Measurements from ENCODE around the gene C2CD4D. TPM values are rescaled to one million over a fixed set of nuclear protein-coding genes. Genes with fewer than 3 reads are reported as not detected.
"Not testable (repeated sequence)": the region's sequence is repeated elsewhere in the genome, so short reads cannot be mapped to it uniquely, and the experiment has no call there.

C2CD4D gene
- total RNA-seq, 4 donors from 2014 or later = 2.2 to 3.9 TPM; not detected in 2

DNA sequence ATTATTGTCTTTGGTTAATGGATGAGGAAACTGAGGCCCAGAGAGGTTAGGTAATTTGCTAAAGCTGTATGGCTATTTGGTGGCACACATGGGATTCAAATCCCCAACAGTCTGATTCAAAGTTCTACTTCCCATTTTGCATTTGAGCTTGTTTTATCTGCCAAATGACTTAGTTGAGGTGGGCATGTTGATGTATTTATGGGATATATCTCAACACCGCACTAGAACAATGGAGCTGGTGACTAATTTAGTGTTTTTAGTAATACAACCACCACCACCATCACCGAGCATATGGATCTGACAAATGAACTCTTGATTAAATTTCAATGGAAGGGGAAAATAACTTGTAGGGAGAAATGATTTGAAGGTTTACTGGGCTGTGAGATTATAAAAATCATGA is 42.8 kb upstream of the C2CD4D start:
- 94 to 95% methylated on average over 2 of the region's 2 CpGs for whole genome bisulfite sequencing, 2 donors
- Histone ChIP-seq H3K27me3 (no peaks in the 10 kb centered on the region), H3K27ac (no peak overlapping the region), H3K36me3 (peaks cover 0 to 37% (median 0%) of the 10 kb centered on the region in 3 donors), H3K4me1 (no peaks in the 10 kb centered on the region), H3K4me3 (no peak overlapping the region), H3K9me3 (no peaks in the 10 kb centered on the region)
- TF ChIP-seq POLR2A (IDR thresholded peaks at IDR 0.05) = no peak
- no peak for TF ChIP-seq EP300 (IDR thresholded peaks at IDR 0.05)
- TF ChIP-seq CTCF (IDR thresholded peaks at IDR 0.05) = no peak
- no peak for DNase-seq (ENCODE audit: low spot score in 2 of 2)

- 39 to 43% methylated on average over 2 of the region's 2 CpGs for WGBS, 2 donors
- no peak overlapping the region for H3K4me3 ChIP-seq
- H3K27ac ChIP-seq = no peak overlapping the region
- H3K36me3 ChIP-seq = peaks cover 0 to 33% (median 0%) of the 10 kb centered on the region in 3 donors
- TF ChIP-seq EP300 (IDR thresholded peaks at IDR 0.05) = no peak
- no peak for TF ChIP-seq POLR2A (IDR thresholded peaks at IDR 0.05)
- no peak for TF ChIP-seq CTCF (IDR thresholded peaks at IDR 0.05)
- no peaks in the 10 kb centered on the region for H3K27me3 ChIP-seq
- no peaks in the 10 kb centered on the region for H3K4me1 ChIP-seq
- no peaks in the 10 kb centered on the region for H3K9me3 ChIP-seq
- no peak for DNase-seq (ENCODE audit: low spot score in 2 of 2)
Measured at GRCh38 chr1:151881479-151881878, 41.9 kb upstream of the C2CD4D start.

GRCh38 chr1:151875419-151876097 is 35.9 kb upstream of the C2CD4D start:
- H3K4me1 ChIP-seq = no peaks in the 10 kb centered on the region
- TF ChIP-seq EP300 (IDR thresholded peaks at IDR 0.05) = no peak
- TF ChIP-seq POLR2A (IDR thresholded peaks at IDR 0.05) = no peak
- no peak for TF ChIP-seq CTCF (IDR thresholded peaks at IDR 0.05)
- H3K27ac ChIP-seq = no peak overlapping the region
- no peak overlapping the region for H3K4me3 ChIP-seq
- no peaks in the 10 kb centered on the region for H3K9me3 ChIP-seq
- H3K27me3 ChIP-seq = no peaks in the 10 kb centered on the region
- no peak for DNase-seq (ENCODE audit: low spot score in 2 of 2)
- WGBS, 2 donors = 89 to 93% methylated on average over 1 of the region's 1 CpG
- peaks cover 0 to 42% (median 0%) of the 10 kb centered on the region in 3 donors for H3K36me3 ChIP-seq

GRCh38 chr1:151872776-151873175 is 33.2 kb upstream of the C2CD4D start:
- H3K27ac ChIP-seq; H3K9me3 ChIP-seq; H3K27me3 ChIP-seq; H3K4me1 ChIP-seq; DNase-seq (ENCODE audit: low spot score in 2 of 2); H3K4me3 ChIP-seq: not testable (repeated sequence)
- WGBS, 2 donors = 70% methylated on average over 9 of the region's 9 CpGs
- H3K36me3 ChIP-seq = peaks cover 0 to 29% (median 0%) of the 10 kb centered on the region in 3 donors

DNA sequence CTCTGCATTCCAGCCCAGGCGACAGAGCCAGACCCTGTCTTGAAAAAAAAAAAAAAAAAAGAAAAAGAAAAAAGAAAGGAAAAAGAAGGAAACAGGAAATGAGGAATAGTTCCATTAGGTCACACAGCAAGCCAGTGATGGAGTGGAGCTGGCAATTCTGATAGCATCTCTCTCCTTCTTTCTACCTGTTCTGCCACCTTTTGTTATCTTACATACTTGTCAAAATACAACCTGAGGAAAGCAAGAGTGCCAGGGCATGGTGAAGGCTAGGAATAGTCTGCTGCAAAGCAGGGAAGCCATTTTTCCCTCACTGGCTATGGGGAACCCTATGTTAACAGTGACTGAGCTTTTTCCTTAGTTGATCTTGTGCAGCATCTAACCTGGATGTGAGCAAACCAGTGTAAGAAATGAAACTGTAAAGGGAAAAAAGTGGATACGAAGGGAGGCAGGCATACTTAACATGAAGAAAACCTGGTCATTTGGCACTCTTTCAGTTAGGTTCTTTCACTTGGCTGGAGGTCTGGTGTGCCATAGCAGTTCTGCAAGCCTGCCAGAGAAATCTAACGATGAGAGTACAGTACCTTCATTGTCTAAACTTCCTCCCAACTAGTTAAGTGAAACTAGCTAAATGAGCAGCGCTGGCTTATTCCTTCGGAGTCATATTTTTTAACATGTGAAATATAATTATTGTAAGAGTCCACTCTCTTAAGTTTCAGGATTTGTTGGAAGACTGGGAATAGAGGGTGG is 31.8 kb upstream of the C2CD4D start:
- H3K9me3 ChIP-seq = no peaks in the 10 kb centered on the region
- no peak for TF ChIP-seq EP300 (IDR thresholded peaks at IDR 0.05)
- TF ChIP-seq CTCF (IDR thresholded peaks at IDR 0.05) = no peak
- no peak for TF ChIP-seq POLR2A (IDR thresholded peaks at IDR 0.05)
- H3K4me3 ChIP-seq = no peak overlapping the region
- no peak for DNase-seq (ENCODE audit: low spot score in 2 of 2)
- H3K27me3 ChIP-seq = peaks cover 0 to 4% of the 10 kb centered on the region in 2 donors
- peaks cover 0 to 8% (median 3%) of the 10 kb centered on the region in 4 donors for H3K4me1 ChIP-seq
- WGBS, 2 donors = 40 to 55% methylated on average over 5 of the region's 5 CpGs
- peaks cover 0 to 24% (median 0%) of the 10 kb centered on the region in 3 donors for H3K36me3 ChIP-seq
- H3K27ac ChIP-seq = no peak overlapping the region

Data from tibial nerve (tissue), 4 donors.